ENCODE data around the gene INHA.

Gene INHA, protein sequence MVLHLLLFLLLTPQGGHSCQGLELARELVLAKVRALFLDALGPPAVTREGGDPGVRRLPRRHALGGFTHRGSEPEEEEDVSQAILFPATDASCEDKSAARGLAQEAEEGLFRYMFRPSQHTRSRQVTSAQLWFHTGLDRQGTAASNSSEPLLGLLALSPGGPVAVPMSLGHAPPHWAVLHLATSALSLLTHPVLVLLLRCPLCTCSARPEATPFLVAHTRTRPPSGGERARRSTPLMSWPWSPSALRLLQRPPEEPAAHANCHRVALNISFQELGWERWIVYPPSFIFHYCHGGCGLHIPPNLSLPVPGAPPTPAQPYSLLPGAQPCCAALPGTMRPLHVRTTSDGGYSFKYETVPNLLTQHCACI

DNA sequence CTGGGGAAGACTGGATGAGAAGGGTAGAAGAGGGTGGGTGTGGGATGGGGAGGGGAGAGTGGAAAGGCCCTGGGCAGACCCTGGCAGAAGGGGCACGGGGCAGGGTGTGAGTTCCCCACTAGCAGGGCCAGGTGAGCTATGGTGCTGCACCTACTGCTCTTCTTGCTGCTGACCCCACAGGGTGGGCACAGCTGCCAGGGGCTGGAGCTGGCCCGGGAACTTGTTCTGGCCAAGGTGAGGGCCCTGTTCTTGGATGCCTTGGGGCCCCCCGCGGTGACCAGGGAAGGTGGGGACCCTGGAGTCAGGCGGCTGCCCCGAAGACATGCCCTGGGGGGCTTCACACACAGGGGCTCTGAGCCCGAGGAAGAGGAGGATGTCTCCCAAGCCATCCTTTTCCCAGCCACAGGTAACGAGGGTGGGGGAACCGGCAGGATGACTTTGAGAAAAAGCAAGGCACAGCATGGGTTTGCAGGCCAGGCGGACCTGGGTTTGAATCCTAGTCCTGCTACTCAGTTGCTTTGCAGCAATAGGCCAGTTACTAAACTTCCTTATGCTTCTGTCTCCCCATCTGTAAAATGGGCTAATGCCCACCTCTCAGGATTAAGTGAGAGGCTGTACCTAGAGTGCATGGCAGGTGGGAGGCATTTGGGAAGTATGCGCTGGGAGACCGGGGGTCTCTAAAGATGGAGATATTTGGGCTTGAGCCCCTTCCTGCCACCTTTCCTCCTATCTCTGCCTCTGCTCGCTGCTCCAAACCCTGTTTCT is at the start of gene INHA:
Gene INHA (plus strand): TSS at position 74 of the 765 bp plus-strand sequence. CDS start 65 bp downstream, at position 139.
- DNase-seq = no peak

DNA sequence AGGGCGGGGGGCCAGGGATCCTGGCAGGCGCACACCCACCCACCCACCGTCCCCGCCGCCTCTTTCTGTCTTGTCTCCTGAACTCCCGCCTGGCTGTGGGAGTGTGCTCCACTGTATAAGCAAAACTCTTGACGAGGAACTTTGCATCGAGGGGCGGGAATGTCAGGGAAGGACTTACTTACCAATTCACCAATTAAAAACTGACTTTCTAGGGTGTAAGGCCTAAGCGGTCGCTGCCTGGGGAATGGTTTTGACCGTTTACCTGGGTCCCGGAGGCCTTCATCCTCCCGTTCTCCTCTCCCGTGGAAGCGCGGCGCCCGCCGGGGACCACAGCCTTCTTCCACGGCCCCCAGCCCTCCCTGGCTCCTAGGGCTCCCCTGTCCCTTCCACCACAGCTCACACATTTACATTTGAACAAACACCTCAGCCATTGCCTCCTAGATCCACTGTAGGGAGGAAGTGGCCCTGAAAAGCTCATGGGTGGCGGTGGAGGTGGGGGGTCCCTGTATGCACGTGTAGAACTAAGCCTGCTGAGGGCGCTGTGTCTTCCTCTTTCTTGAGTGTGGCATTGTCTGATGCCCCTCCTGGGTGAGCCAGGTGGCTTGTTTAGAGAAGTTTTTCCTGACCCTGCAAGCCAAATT is 49.0 kb upstream of the INHA start:
- no peak for DNase-seq

DNA sequence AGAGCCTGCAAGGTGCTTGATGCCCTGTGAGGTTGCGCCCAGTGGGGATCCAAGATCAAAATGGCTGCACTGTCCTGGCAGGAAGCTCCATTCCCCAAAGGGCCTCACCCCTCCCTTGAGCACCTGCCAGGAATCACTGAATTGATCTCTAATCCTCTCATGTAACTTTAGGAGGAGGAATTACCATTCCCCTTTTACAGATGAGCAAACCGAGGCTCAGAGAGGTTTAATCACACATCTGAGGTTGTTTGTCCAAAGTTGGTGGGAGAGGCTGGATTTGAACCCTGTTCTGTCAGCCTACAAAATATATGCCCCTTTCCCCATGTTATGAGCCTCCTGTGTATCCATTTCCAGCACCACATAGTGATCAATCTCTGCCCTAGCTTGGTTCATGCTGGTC is 47.3 kb upstream of the INHA start:
- DNase-seq = no peak

DNA sequence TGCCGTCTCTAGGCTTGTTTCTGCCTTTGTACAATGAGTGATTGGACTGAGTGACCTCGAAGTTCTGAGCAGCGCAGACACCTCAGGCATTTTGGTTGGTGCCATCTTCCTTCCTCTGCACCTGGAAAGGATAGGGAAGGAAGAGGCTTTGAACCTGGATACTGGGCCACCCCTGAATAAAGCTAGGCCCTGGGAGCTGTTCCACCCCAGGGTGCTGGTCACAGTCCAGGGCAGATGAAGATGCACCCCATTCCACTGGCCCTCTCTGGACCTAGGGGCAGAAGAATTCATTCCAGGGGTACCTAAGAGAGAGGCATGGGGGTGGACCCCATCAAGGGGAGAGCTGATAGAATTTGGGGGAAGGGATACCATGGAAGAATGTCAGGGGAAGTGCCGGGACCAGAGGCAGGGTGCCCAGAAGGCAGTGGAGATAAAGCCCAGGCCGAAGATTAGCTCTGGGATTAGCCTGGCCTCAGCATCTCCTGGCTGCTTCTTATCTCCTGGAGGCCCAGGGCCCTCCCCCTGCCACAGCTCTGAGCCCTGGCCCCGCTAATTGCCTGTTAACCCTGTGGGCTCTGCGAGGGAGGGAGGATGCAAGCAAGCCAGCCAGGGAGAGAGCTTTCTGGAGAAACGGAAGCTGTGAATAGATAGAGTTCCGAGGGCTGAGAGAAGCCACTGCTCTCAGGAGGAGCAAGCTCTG is 46.4 kb upstream of the INHA start:
- no peak for DNase-seq

DNA sequence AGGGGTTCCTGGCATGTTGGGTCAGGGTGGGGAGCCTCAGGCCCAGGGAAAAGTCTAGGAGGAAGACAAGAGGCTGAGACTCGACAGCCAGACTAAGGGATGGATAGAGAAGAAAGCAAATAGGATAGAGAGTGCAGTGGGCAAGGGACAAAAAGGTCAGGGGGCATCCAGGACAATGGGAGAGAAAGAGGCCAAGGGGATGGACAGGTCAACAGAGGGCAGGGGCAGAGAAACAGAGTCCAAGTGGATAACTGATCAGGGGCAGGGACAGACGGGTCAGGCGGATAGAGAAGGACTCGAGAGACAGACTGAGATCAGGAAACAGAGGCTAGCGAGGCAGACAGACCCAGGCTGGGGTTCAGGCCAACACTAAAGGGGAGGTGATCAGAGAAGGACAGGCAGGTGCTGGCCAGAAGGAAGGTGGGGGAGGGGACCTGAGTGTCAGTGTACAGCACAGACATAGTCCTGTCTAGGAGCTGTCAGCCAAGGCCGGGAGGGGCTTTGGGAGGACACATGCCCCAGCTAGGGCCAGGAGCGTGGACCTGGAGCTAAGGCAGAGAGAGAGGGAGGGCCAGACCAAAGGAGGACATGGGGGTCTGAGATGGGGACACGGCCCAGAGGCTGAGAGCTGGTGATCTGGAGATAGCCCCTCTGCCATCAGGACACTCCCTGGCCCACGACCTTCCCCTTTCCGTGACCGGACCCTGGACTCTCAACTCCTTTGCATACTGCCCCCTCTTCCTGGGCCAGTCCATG is 45.6 kb upstream of the INHA start:
- DNase-seq = no peak

DNA sequence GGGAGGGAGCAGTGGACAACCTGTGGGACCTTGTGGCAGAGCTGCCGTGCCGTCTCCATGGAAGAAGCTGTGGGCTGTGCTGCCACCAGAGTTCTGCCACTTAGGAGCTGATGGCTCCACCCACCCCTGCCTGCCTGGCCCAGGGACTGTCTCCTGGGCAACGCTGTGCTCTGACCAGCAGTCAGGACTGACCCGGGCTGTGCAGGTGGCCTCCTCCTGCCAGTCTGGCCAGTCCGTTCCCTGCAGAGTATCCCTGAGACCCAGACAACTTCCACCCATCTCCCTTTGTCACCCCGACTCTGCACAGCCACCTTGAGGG is 45.1 kb upstream of the INHA start:
- peak; percentile 45 for DNase-seq

DNA sequence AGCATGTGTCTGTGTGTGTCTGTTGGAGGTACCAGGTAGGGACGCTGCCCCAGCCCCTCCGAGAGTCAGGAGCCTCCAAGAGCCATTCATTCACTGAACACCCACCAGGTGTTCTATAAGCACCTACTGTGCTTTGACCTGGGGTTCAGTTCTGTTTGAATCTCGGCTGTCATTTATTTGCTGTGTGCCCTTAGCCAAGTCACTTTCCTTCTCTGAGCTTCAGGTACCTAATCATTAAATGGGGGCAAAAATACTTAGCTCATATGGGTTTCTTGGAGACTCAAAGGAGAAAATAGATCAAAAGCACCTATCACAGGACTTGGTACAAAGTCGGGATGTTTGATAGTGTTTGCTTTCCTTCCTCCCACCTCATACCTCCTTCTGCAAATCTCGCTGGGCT is 44.6 kb upstream of the INHA start:
- DNase-seq = no peak

DNA sequence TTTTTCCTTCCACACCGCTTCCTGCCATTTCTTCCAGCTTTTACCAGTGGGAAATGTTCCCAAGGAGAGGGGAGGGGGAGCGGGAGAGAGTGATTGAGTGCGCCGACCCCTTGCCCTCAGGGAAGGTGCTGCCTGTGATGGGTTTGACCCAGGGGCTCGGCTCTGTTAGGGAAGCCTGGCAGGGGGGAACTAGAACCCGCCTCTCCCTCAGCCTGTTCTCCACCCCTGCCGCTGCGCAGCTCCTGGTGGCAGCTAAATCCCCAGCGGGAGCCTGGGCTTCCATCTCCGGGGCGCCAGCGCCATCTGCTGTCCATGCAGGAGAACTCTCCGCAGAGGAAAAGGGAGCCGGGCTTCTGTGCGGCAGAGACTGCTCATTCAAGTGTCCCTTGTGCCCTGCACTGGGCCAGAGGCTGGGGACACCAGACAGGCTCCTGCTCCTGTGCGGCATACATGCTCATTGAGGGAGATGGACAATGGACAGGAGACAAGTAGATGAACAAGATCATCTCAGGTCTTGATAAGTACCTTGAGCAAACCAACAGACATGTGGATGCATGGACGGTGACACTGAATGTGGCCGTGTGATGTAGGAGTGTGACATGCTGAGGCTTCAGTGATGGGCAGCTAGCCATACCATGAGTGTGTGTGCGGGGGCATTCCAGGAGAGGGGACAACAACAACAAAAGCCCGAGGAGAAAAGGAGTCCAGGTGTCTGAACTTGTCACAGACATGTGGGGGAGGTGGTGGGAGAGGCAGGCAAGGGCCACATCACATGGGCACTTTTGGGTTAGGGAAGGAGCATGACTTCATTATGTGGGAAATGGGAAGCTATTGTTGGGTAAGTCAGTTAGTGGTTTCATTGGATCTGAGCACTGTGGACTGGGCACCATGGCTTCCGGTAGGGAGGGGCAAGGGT is 41.8 kb upstream of the INHA start:
- peak; percentile 73 for DNase-seq

DNA sequence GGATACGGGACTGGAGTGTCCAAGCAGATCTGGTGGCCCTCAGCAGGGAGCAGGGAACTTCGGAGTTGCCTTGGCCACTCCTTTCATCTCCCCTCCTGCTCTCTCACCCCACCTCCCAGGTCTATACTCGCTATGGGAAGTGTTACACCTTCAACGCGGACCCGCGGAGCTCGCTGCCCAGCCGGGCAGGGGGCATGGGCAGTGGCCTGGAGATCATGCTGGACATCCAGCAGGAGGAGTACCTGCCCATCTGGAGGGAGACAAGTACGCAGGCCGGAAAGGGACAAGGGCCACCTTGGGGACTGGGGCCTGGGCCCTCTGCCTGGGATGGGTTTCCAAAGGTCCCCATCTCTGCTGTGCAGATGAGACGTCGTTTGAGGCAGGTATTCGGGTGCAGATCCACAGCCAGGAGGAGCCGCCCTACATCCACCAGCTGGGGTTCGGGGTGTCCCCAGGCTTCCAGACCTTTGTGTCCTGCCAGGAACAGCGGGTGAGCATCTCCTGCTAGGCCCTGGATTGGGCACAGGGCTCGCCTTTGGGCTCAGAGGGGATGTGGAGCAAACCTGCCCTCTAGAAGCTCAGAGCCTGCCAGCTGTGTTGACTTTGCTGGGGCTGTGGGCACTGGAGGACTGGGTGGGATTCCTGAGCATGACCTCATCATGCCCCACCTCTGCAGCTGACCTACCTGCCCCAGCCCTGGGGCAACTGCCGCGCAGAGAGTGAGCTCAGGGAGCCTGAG is 40.3 kb upstream of the INHA start:
- DNase-seq = peak; percentile 19

DNA sequence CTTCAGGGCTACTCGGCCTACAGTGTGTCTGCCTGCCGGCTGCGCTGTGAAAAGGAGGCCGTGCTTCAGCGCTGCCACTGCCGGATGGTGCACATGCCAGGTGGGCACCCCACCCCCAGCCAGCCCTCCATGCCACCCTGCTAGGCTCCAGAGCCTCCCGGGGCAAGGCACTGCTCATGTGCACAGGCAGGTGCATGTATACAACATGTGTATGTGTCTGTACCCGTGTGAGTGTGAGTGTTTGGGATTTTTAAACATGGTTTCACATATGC is 39.8 kb upstream of the INHA start:
- DNase-seq = no peak

DNA sequence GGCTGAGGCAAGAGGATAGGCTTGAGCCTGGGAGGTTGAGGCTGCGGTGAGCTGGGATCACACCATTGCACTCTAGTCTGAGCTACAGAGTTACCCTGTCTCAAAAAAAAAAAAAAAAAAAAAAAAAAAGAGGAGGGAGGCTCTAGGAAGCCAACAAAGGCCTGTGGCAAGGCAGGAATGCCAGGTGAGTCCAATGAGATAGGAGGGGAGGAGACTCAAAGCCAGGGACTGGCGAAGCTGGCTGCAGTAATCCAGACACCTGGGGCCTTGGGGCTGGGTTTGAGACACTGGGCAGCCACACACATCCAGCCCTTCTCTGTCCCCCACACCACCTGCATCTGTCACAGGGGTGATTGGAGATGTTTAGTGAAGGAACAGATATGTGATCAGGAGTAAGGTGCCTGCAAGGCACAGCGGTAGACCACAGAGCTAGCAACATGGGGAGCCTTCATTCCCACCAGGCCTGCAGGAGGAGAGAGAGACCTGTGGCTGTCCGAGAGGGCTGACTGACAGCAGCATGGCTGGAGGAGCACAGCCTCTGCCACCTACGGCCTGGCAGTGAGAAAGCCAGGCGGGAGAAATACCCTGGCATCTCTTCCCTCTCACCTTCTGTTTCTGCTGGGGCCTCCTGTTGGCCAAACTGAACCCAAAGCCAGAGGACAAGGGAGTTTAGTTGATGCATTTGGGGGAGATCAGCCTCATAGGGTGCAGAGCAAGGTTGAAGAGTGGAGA is 38.0 kb upstream of the INHA start:
- peak; percentile 10 for DNase-seq

DNA sequence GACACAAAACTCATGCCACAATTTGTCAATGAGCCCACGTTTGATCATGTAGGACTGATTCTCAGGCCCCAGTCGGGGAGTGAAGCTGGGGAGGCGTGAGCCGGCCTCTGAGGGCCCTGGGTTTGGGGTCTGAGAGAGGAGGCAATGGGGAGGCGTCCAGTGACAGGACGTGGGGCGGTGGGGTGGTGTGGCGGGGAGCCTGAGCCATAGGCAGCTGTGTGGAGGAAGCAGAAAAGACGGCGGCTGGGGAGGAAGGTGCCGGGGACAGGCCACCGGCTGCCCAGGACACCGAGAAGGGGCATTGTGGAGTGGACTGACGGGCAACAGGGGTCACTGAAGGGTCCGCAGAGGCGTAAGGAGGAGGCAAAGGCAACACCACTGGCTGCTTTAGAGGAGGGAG is 35.7 kb upstream of the INHA start:
- no peak for DNase-seq

DNA sequence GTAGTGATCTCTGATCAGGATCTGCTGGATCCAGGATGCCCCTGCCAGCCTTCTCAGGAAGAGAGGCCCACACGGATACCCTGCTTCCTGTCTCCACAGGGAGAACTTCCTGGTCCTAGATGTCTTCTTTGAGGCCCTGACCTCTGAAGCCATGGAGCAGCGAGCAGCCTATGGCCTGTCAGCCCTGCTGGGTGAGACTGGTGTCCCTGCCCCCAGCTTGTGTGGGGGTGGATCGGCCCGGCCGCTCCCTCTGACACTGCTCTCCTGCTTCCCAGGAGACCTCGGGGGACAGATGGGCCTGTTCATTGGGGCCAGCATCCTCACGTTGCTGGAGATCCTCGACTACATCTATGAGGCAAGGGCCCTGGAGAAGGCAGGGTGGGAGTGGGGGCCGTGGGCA is 35.1 kb upstream of the INHA start:
- DNase-seq = no peak

DNA sequence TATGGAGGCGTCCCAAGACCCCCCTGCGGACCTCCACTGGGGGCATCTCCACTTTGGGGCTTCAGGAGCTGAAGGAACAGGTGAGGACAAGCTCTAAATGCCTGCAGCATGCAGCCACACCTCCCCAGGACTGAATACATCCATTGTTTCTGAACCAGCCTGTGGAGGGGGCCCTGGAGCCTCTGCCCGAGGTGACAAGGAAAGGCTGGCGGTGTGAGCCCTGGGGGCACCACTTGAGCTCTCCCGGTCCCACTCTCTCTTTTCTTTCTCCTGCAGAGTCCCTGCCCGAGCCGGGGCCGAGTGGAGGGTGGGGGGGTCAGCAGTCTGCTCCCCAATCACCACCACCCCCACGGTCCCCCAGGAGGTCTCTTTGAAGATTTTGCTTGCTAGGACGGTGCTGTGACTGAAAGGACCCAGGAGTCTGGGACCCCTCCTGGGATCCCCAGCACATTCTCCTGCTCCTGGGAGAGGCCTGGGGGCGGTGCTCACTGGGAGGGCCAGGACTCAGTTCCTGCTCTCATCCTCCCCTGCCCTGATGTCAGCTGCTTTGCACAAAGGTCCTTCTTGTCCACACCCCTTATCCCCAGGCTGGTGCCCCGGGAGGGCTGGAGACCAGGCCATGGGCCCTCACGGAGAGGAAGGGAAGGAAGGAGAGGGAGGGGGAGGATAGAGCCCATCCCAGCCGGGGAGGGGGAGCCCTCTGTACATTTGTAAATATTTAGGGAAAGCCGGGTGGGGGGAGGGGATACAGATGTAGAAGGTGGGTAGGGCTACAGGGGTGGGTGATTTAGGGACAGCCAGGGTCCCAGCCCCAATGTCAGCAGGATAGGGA is 34.2 kb upstream of the INHA start:
- DNase-seq = no peak

DNA sequence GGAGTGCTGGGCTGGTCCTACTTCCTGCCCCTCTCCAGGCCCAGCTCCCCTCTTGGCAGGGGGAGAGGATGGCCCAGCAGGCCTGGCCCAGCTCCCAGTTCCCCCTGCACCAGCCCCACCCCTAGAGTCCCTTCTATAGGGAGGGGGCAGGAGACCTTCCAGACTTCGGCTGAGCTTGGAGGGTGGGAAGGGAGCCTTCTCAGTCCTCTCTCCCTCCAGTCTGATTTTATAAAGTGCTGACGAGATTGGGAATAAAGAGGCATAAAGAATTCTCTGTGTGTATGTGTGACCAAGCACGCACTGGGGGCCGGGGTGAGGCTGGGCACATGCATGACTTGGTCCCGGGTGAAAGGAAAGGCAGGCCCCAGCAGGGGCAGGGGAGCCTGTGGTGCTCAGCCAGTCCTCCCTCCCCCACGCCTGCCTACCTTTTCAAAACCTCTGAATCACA is 33.6 kb upstream of the INHA start:
- DNase-seq = no peak

DNA sequence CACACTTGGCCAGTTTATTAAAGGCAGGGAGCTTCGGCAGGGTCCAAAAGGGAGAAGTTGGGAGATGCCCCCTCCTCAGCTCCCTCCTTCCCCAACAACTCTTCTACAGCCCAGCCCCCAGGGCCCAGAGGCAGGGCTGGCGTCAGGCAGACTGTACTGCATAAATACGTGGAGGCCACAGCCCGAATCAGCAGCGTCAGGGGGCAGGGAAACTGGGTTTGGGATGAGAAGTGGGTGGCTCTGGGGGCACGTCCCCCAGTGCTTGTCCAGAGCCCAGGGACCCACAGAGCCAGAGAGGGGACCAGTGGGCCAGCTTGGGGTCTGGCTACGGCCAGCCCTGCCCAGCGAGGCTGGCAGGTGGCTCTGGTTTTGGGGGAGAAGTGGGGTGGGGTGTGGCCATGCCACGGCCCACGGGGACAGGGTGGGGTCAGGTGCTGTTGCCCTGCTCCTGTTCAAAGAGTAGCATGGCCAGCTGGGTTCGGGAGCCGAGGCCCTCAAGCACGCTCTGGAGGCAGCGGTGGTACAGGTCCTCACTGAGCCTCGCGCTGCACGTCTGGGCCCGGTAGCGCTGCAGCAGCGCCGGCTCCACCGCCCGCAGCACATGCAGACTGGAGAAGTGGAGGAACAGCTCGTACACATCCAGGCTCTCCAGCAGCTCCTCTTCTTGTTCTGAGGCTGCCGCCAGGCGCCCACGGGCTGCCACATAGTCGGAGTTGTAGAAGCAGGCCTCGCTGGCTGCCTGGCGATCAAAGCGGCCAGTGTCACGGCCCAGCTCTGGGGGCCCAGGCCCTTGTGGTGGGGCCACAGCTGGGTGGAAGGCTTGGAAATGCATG is 32.9 kb upstream of the INHA start:
- DNase-seq = no peak

DNA sequence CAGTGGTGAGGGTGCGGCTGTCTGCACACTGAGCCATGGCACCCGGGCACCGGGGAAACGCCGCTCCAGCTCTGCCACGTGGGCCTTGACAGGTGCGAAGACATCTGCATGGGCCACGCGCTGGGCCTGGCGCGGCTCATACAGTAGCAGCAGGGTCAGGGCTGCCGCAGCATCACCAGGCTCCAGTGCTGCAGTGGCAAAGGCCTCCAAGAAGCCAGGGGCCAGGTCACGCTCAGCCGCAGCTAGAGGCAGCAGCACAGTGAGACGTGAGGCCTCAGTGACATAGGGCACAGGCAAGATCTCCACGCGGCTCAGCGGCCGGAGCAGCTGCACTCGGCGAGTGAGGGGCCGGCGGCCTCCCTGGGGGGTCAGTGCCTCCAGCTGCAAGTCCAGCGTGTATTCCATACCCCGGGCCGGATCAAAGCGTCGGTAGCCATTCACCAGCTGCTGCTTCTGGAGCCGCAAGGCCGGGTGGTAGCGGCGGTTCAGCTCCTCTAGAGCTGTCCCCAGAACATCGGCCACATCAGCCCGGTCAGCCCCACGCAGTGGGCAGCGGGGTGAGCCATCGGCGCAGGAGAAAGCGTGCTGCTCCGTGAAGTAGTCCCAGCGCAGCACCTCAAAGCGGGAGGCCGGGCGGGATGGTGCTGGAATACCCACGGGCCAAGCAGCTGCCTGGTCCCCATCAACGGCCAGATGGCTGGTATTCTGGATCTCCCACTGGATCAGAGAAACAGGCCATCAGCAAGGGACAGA is 32.0 kb upstream of the INHA start:
- DNase-seq = no peak

Data from NCI-H146 (cell line).